Astrocyte of the spinal cord (primary cell): ENCODE results near the gene AP3S1.

Source experiments
- DNase-seq: peaks from one replicate; pipeline ENCODE4 v3.0.0; 2011; ENCODE audit warnings: low read depth, low spot score
- H3K4me3 ChIP-seq: 2 replicates; pipeline ENCODE4 v1.5.1; 2011; ENCODE audit warnings: low read depth, mild to moderate bottlenecking, low read length, moderate library complexity
- CTCF ChIP-seq: IDR thresholded peaks from 2 replicates; pipeline ENCODE4 v1.5.1; 2012; ENCODE audit warnings: low read depth, mild to moderate bottlenecking, low read length, inconsistent platforms
- in situ Hi-C: cut with HindIII; loops from 2 replicates; pipeline ENCODE4 v1.10.0; 2017; ENCODE audit warnings: low sequenced_read_pairs

Gene AP3S1

GRCh38 chr5:115857626-115858349 is 16.1 kb downstream of the AP3S1 start:
- no peak for TF ChIP-seq CTCF
- H3K4me3 ChIP-seq: no peak overlapping the region
- in situ Hi-C loops: no loop called here
- peak; percentile 78 for DNase-seq

GRCh38 chr5:115858396-115858795 is 16.7 kb downstream of the AP3S1 start:
- no peak overlapping the region for H3K4me3 ChIP-seq
- no peak for TF ChIP-seq CTCF
- in situ Hi-C loops: no loop called here
- DNase-seq: no peak

GRCh38 chr5:115859378-115859777 is 17.6 kb downstream of the AP3S1 start:
- in situ Hi-C loops: no loop called here
- no peak for DNase-seq
- TF ChIP-seq CTCF: no peak

GRCh38 chr5:115869256-115869795 is 27.6 kb downstream of the AP3S1 start:
- in situ Hi-C loops: no loop called here
- no peak overlapping the region for H3K4me3 ChIP-seq
- no peak for TF ChIP-seq CTCF
- no peak for DNase-seq

More at GRCh38 chr5:115859378-115859777, 17.6 kb downstream of the AP3S1 start:
- no peak overlapping the region for H3K4me3 ChIP-seq

- no peak for TF ChIP-seq CTCF
- DNase-seq: no peak
- in situ Hi-C loops: no loop called here
Measured at GRCh38 chr5:115872447-115872846, 30.7 kb downstream of the AP3S1 start.

GRCh38 chr5:115873392-115873791 is 31.7 kb downstream of the AP3S1 start:
- no peak overlapping the region for H3K4me3 ChIP-seq
- DNase-seq: peak; percentile 67
- TF ChIP-seq CTCF: no peak
- in situ Hi-C loops: no loop called here

More at GRCh38 chr5:115872447-115872846, 30.7 kb downstream of the AP3S1 start:
- no peak overlapping the region for H3K4me3 ChIP-seq
